H1 (cell line): Measurements from ENCODE around the gene INPP5K. TPM values are rescaled to one million over a fixed set of nuclear protein-coding genes. Genes with fewer than 3 reads are reported as not detected.
"Not testable (repeated sequence)": the region's sequence is repeated elsewhere in the genome, so short reads cannot be mapped to it uniquely, and the experiment has no call there.

Experiments used
- CTCF ChIA-PET: fragments of 300-600 bp; sonication (Branson Sonifier 250); formaldehyde crosslinking; loops from one replicate; lab custom pipeline; 2021; ENCODE audit not compliant: partially characterized antibody; lab: Charles Lee
- POLR2A ChIA-PET: fragments of 300-600 bp; sonication (Branson Sonifier 250); formaldehyde crosslinking; loops from one replicate; lab custom pipeline; 2021; ENCODE audit warnings: inconsistent platforms; ENCODE audit not compliant: partially characterized antibody; lab: Charles Lee
- DNase-seq, 2 experiments: peaks; one replicate each; pipeline versions ENCODE4 v3.0.0 to v3.0.0-alpha.2; 2010 to 2022; ENCODE audit warnings: low spot score in 2 of 2, low read depth in 1 of 2, mixed read lengths in 1 of 2
- FAIRE-seq: peaks from 2 replicates; lab custom pipeline; 2011; peaks lifted over from hg19 to GRCh38; lab: Jason Lieb, UNC
- H2AFZ ChIP-seq: 2 replicates; pipeline ENCODE4 v1.8.1; 2012; ENCODE audit warnings: low read length, inconsistent platforms
- H2AK5ac ChIP-seq: 2 replicates; pipeline ENCODE4 v1.6.1; 2013; ENCODE audit warnings: low read depth, low read length
- H2BK120ac ChIP-seq: replicated peaks from 2 replicates; pipeline ENCODE3; 2013; ENCODE audit warnings: low read depth, low read length, inconsistent platforms
- H2BK12ac ChIP-seq: 2 replicates; pipeline ENCODE4 v1.6.1; 2013; ENCODE audit warnings: low read depth, low read length
- H2BK15ac ChIP-seq: 2 replicates; pipeline ENCODE4 v1.6.1; 2013; ENCODE audit warnings: low read length
- H2BK20ac ChIP-seq: 2 replicates; pipeline ENCODE4 v1.6.1; 2013; ENCODE audit warnings: low read length
- H2BK5ac ChIP-seq: 2 replicates; pipeline ENCODE4 v1.6.1; 2013; ENCODE audit warnings: low read depth, low read length
- H3K14ac ChIP-seq: 2 replicates; pipeline ENCODE4 v1.6.1; 2013; ENCODE audit warnings: inconsistent platforms; ENCODE audit not compliant: insufficient read length
- H3K18ac ChIP-seq: 2 replicates; pipeline ENCODE4 v1.6.1; 2013; ENCODE audit warnings: low read length; ENCODE audit errors: extremely low read depth
- H3K23ac ChIP-seq: 2 replicates; pipeline ENCODE4 v1.6.1; 2013; ENCODE audit warnings: inconsistent platforms; ENCODE audit not compliant: insufficient read length
- H3K23me2 ChIP-seq: 2 replicates; pipeline ENCODE4 v1.6.1; 2013; ENCODE audit warnings: low read depth, low read length
- H3K27ac ChIP-seq: 2 replicates; pipeline ENCODE4 v1.6.1; 2011; ENCODE audit warnings: low read depth, low read length, inconsistent platforms
- H3K27me3 ChIP-seq, 4 experiments: replicated peaks in 1 of 4; 1 replicate in 1 of 4; 2 replicates in 3 of 4; pipeline versions ENCODE4 v1.6.1 to v1.8.1; 2011 to 2013; ENCODE audit warnings: low read length in 3 of 4, mild to moderate bottlenecking in 3 of 4, inconsistent platforms in 2 of 4, mixed read lengths in 2 of 4, moderate library complexity in 1 of 4; ENCODE audit not compliant: control insufficient read depth in 3 of 4, insufficient read depth in 3 of 4; ENCODE audit errors: extremely low read depth in 1 of 4
- H3K36me3 ChIP-seq, 4 experiments: 2 replicates each; pipeline versions ENCODE4 v1.6.1 to v1.8.1; 2011 to 2013; ENCODE audit warnings: mild to moderate bottlenecking in 4 of 4, low read length in 3 of 4, moderate library complexity in 2 of 4, control low read depth in 1 of 4, inconsistent platforms in 1 of 4; ENCODE audit not compliant: insufficient read depth in 4 of 4, control insufficient read depth in 2 of 4
- H3K4ac ChIP-seq: replicated peaks from 2 replicates; pipeline ENCODE3; 2013; ENCODE audit warnings: low read length, low read depth, mixed read lengths, inconsistent platforms; ENCODE audit not compliant: insufficient read length
- H3K4me1 ChIP-seq, 4 experiments: replicated peaks in 1 of 4; 1 replicate in 1 of 4; 2 replicates in 3 of 4; pipeline versions ENCODE4 v1.6.1 to v1.8.1; 2011 to 2013; ENCODE audit warnings: low read length in 3 of 4, inconsistent platforms in 2 of 4, mixed read lengths in 1 of 4; ENCODE audit not compliant: insufficient read depth in 4 of 4, control insufficient read depth in 3 of 4
- H3K4me2 ChIP-seq, 2 experiments: 2 replicates each; pipeline versions ENCODE4 v1.6.1 to v1.8.1; 2011 to 2013; ENCODE audit warnings: low read depth in 2 of 2, low read length in 2 of 2, control low read depth in 1 of 2, inconsistent platforms in 1 of 2, mild to moderate bottlenecking in 1 of 2; ENCODE audit not compliant: insufficient read depth in 1 of 2
- H3K4me3 ChIP-seq, 4 experiments: fragments of 200-600, 300-600 bp in 1 of 4; sonication (generic), shearing (Covaris generic), sonication (Bioruptor Twin) in 1 of 4; 2 replicates each; pipeline versions ENCODE4 v1.5.1 to v1.8.1; 2011 to 2016; ENCODE audit warnings: low read length in 4 of 4, low read depth in 3 of 4, control low read depth in 2 of 4, inconsistent platforms in 2 of 4, mild to moderate bottlenecking in 2 of 4, mixed read lengths in 1 of 4, moderate library complexity in 1 of 4; ENCODE audit not compliant: insufficient read depth in 2 of 4; ENCODE audit errors: extremely low read depth in 1 of 4
- H3K56ac ChIP-seq: replicated peaks from 2 replicates; pipeline ENCODE3; 2013; ENCODE audit warnings: low read depth, mild to moderate bottlenecking, mixed read lengths, low read length, inconsistent platforms; ENCODE audit not compliant: insufficient read length
- H3K79me1 ChIP-seq: 2 replicates; pipeline ENCODE4 v1.6.1; 2013; ENCODE audit warnings: low read depth, low read length, control low read depth
- H3K79me2 ChIP-seq, 2 experiments: 2 replicates each; pipeline versions ENCODE4 v1.6.1 to v1.8.1; 2012 to 2013; ENCODE audit warnings: low read length in 2 of 2, mild to moderate bottlenecking in 2 of 2, inconsistent platforms in 1 of 2; ENCODE audit not compliant: insufficient read depth in 2 of 2, control insufficient read depth in 1 of 2
- H3K9ac ChIP-seq, 4 experiments: replicated peaks in 1 of 4; 1 replicate in 1 of 4; 2 replicates in 3 of 4; pipeline versions ENCODE4 v1.6.1 to v1.8.1; 2011 to 2013; ENCODE audit warnings: low read depth in 3 of 4, low read length in 3 of 4, control low read depth in 2 of 4, mild to moderate bottlenecking in 2 of 4, moderate library complexity in 2 of 4, inconsistent platforms in 1 of 4; ENCODE audit errors: extremely low read depth in 1 of 4
- H3K9me3 ChIP-seq, 2 experiments: 2 replicates each; pipeline versions ENCODE4 v1.6.1 to v1.8.1; 2012 to 2013; ENCODE audit warnings: mild to moderate bottlenecking in 2 of 2, moderate library complexity in 2 of 2, control low read depth in 1 of 2, inconsistent platforms in 1 of 2, low read depth in 1 of 2, low read length in 1 of 2, mixed read lengths in 1 of 2; ENCODE audit not compliant: insufficient read depth in 2 of 2
- H4K20me1 ChIP-seq, 2 experiments: replicated peaks in 1 of 2; 2 replicates each; pipeline versions ENCODE3 to v1.8.1; 2011 to 2013; ENCODE audit warnings: inconsistent platforms in 2 of 2, low read length in 2 of 2, mild to moderate bottlenecking in 1 of 2; ENCODE audit not compliant: insufficient read depth in 2 of 2, control insufficient read depth in 1 of 2
- H4K5ac ChIP-seq: 2 replicates; pipeline ENCODE4 v1.6.1; 2013; ENCODE audit warnings: low read length, low read depth, mixed read lengths, inconsistent platforms; ENCODE audit not compliant: insufficient read length
- H4K8ac ChIP-seq: 2 replicates; pipeline ENCODE4 v1.8.0; 2013; ENCODE audit warnings: mild to moderate bottlenecking, moderate library complexity, low read length, inconsistent platforms; ENCODE audit not compliant: insufficient read depth; ENCODE audit errors: extremely low read depth
- H4K91ac ChIP-seq: replicated peaks from 2 replicates; pipeline ENCODE3; 2013; ENCODE audit warnings: low read length, mixed read lengths, inconsistent platforms; ENCODE audit not compliant: insufficient read length
- ASH2L ChIP-seq: fragments of 200-600, 300-600 bp; sonication (generic); IDR thresholded peaks from one replicate; pipeline ENCODE4 v1.7.1; 2017; ENCODE audit warnings: low read length
- CEBPB ChIP-seq: IDR thresholded peaks from 2 replicates; pipeline ENCODE4 v1.6.1; 2012; ENCODE audit warnings: low read depth, low read length
- EGR1 ChIP-seq: IDR thresholded peaks from 2 replicates; pipeline ENCODE4 v1.6.1; 2011; ENCODE audit warnings: low read depth, low read length, borderline replicate concordance
- EP300 ChIP-seq, 2 experiments: IDR thresholded peaks; 1 replicate in 1 of 2; 2 replicates in 1 of 2; pipeline ENCODE4 v1.6.1; 2011 to 2012; ENCODE audit warnings: low read depth in 2 of 2, low read length in 2 of 2, mild to moderate bottlenecking in 2 of 2, borderline replicate concordance in 1 of 2, inconsistent platforms in 1 of 2, moderate library complexity in 1 of 2
- FOSL1 ChIP-seq: IDR thresholded peaks from 2 replicates; pipeline ENCODE4 v1.6.1; 2011; ENCODE audit warnings: mild to moderate bottlenecking, low read depth, low read length, moderate library complexity; ENCODE audit not compliant: insufficient read depth
- RBBP5 ChIP-seq: IDR thresholded peaks from 2 replicates; pipeline ENCODE4 v1.7.1; 2012; ENCODE audit warnings: low read depth, mild to moderate bottlenecking, inconsistent platforms, low read length, moderate library complexity, borderline replicate concordance
- RNF2 ChIP-seq: fragments of 200-900, 300-1000 bp; sonication (generic); IDR thresholded peaks from 2 replicates; pipeline ENCODE4 v1.7.1; 2016; ENCODE audit warnings: borderline replicate concordance, low read depth, mild to moderate bottlenecking, antibody characterized with exemption, low read length; ENCODE audit not compliant: poor library complexity, severe bottlenecking; ENCODE audit errors: missing control alignments
- SIRT6 ChIP-seq: IDR thresholded peaks from one replicate; pipeline ENCODE4 v1.7.1; 2012; ENCODE audit warnings: low read length, inconsistent platforms
- WGBS, 2 experiments: shearing (Covaris generic) in 1 of 2; methylation state at CpG; one replicate each; pipeline versions ENCODE4 v1.1.6 to v1.1.7; 2013 to 2015; ENCODE audit warnings: low lambda C conversion rate in 2 of 2, mixed read lengths in 2 of 2, inconsistent platforms in 1 of 2, low coverage in 1 of 2, missing lambda C conversion rate in 1 of 2; ENCODE audit not compliant: insufficient replicate concordance in 2 of 2, insufficient coverage in 1 of 2, insufficient read length in 1 of 2; ENCODE audit errors: extremely low coverage in 1 of 2, missing lambda C conversion rate in 1 of 2; 5-methylcytosine and 5-hydroxymethylcytosine counted together
- polyA plus RNA-seq, 7 experiments: library from polyadenylated mRNA; depleted of rRNA in 3 of 7; stranded (reverse) in 5 of 7; unstranded in 2 of 7; fragments of >200 nt in 5 of 7; fragments of 200-250 nt in 2 of 7; gene quantifications; 1 replicate in 5 of 7; 2 replicates in 1 of 7; 4 replicates in 1 of 7; pipeline versions ENCODE4 v1.2.1 to v1.2.3, GENCODE V29; 2011 to 2013; ENCODE audit warnings: missing spikeins in 2 of 7, mixed read lengths in 2 of 7
- total RNA-seq: library from RNA; stranded (reverse); fragmentation: NEBNext Ultra II Directional; extraction: Animal tissue kit (Norgen Biotek cat#: 25700); gene quantifications from 2 replicates; pipeline ENCODE4 v1.2.1, GENCODE V29; 2021

Gene INPP5K
- total and polyA plus RNA-seq, 2 of the 8 experiments (the other 6 are each of a cell fraction or from before 2014, with no cell fraction given), result 21.0 to 24.1 TPM

DNA sequence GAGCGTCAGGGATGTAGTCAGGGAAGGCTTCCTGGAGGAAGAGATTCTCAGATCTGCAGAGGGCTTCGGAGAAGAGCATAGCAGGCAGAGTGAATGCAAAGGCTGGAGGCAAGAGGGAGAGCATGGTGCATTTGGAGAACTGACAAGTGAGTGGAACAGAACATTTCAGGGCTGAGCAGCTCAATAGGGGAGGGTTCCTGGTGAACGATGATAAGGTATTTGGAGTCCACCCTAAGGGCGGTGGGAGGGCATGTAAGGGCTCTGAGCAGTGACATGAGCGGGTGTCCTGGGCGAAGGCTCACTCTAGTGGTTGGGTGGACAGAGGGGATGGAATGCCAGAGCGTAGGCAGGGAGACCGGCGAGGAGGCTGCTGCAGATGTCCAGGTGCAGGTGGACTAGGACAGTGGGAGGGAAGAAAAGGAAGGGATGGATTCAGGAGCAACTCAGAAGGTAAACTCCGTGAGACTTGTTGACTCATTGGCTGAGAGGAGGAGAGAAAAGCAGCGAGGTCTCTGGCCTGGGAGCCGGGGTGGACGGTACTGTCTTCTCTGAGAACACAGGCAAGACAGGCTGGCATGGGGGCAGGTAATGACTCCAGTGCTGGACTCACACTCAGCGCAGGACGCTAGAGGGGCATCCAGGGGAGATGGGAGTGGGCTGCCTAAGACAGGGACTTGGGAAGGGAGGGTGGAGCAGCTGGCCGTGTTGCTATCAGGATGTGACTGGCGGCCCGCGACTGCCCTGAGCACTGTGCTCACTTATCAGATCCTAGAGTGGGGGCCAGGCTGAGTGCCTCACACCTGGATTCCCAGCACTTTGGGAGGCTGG lies 47.6 kb upstream of the INPP5K start (continued):
- TF ChIP-seq RBBP5, result no peak
- TF ChIP-seq RNF2, result no peak
- no peak for TF ChIP-seq EGR1
- TF ChIP-seq ASH2L, result no peak
- TF ChIP-seq CEBPB, result no peak
- TF ChIP-seq SIRT6, result no peak
- no peak for TF ChIP-seq FOSL1
- TF ChIP-seq EP300 (IDR thresholded peaks at IDR 0.05; ENCODE audit: borderline replicate concordance in 1 of 2, low read depth in 2 of 2, low read length in 2 of 2), result no peak
- TF ChIP-seq, all 59 proteins: peak for 0

DNA sequence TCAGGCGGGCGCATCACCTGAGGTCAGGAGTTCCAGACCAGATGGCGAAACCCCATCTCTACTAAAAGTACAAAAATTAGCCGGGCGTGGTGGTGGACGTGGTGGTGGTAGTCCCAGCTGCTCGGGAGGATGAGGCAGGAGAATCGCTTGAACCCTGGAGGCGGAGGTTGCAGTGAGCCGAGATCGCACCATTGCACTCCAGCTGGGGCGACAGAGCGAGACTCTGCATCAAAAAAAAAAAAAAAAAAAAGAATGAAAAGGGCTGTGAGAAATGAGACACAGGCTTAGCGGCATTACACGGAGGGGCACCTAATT lies 47.0 kb upstream of the INPP5K start:
- H3K4me2 ChIP-seq, H3K9ac ChIP-seq, DNase-seq, H3K27me3 ChIP-seq, H2AK5ac ChIP-seq, H3K9me3 ChIP-seq, H3K23me2 ChIP-seq, H3K18ac ChIP-seq, H3K14ac ChIP-seq, CTCF ChIA-PET, H2BK120ac ChIP-seq, FAIRE-seq, H2AFZ ChIP-seq, H3K56ac ChIP-seq, H2BK5ac ChIP-seq, H3K4me1 ChIP-seq, H3K36me3 ChIP-seq, H3K4ac ChIP-seq, H4K8ac ChIP-seq, H3K23ac ChIP-seq, H2BK20ac ChIP-seq, H4K5ac ChIP-seq, H3K27ac ChIP-seq, H3K4me3 ChIP-seq, H2BK12ac ChIP-seq, H4K91ac ChIP-seq: not testable (repeated sequence)
- peaks cover 14% of the 10 kb centered on the region for H3K79me1 ChIP-seq
- H4K20me1 ChIP-seq, result peaks cover 18 to 24% of the 10 kb centered on the region in 2 experiments
- H2BK15ac ChIP-seq, result 0 out of 2 replicates have a peak overlapping the region, but pooled peaks have one; percentile 66
- peaks cover 7 to 34% of the 10 kb centered on the region in 2 experiments; a peak in 3 of 4 replicates for H3K79me2 ChIP-seq
- 88% methylated on average over 11 of the region's 15 CpGs; no CpG with 5 or more reads in 1 of the 2 experiments for WGBS, 2 experiments
- POLR2A ChIA-PET, result interaction anchor here (3.3 kb wide), 1 partner anchor 47 kb away, joined by 14 read pairs; the partner anchor contains the start of gene INPP5K
